C1 segment of cervical spinal cord (tissue), 14 donors: ENCODE measurements around the gene LRPAP1.

Experiments used
- DNase-seq, 14 donors: peaks; one replicate each; lab custom pipeline; 2025; lab: John Stamatoyannopoulos, UW

LRPAP1 gene

GRCh38 chr4:3501126-3501824, 30.9 kb downstream of the LRPAP1 start:
- no peak for DNase-seq

DNA sequence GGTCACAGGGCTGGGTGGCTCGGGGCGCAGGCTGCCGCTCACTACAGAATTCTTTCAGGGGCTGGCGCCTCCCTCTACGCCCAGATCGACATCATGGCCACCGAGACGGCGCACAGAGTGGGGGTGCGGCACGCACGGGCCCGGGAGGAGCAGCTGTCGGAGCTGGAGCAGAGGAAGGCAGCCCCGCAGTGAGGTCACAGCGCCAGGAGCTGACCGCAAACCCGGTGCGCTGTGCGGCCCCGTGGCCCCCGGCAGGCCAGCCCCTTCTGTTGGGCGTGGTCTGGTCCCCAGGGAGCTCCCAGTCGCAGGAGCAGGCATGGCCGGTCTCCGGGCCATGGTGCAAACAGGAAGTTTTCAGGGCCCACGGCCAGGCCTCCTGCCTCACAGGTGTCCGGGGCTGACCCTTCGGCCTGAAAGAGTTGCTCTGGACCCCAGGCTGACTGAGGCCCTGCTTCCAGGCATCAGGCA, 31.6 kb downstream of the LRPAP1 start:
- no peak for DNase-seq

- DNase-seq = no peak
Observed at GRCh38 chr4:3500111-3500510, 32.1 kb downstream of the LRPAP1 start.

- DNase-seq = no peak
Observed at GRCh38 chr4:3499710-3500109, 32.5 kb downstream of the LRPAP1 start.

DNA sequence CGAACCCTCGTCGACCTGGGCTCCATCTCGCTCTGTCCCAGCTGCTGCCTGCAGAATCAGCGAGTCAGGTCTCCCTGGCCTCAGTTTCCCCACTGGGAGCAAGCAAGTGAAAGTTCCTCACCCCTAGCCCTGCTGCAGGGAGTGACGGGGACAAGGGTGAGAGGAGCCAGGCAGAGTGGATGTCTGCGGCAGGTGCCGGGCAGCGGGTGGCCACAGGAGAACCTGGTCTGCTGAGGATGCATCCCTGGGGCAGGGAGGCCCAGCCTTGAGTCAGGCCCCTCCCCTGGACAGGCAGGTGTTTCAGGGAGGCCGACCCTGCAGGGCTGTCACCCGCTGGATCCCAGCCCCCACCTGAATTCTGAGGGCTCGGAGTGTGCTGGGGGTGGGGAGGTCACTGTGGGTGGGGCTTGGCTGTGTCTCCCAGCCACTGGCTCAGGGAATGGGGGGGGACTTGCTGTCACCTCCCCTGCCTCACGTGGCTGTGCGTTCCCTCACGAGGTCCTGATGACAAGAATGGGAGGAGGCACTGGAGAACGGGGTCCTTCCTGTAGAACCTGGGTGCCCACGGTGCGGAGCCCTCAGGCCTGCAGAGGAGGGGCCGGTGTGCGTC, 33.2 kb downstream of the LRPAP1 start:
- DNase-seq = no peak

DNA sequence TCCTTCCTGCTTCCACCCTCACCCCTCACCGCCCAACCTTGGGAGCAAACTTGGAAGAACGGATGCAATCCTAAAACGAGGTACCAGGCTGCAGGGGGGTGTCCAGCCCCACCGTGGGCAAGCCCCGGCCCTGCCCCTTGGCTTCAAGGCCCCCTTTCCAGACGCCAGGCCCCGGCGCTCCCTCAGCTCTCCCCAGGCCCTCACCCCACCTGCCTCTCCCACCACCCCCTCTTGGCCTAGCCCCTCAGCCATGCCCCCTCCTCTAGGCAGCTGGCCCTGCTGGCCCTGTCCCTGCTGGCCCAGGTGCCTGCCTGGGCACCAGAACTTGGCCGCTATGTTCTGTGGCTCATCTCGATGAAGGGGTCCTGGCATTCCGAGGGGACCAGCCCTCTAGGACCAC, 33.8 kb downstream of the LRPAP1 start:
- no peak for DNase-seq

DNA sequence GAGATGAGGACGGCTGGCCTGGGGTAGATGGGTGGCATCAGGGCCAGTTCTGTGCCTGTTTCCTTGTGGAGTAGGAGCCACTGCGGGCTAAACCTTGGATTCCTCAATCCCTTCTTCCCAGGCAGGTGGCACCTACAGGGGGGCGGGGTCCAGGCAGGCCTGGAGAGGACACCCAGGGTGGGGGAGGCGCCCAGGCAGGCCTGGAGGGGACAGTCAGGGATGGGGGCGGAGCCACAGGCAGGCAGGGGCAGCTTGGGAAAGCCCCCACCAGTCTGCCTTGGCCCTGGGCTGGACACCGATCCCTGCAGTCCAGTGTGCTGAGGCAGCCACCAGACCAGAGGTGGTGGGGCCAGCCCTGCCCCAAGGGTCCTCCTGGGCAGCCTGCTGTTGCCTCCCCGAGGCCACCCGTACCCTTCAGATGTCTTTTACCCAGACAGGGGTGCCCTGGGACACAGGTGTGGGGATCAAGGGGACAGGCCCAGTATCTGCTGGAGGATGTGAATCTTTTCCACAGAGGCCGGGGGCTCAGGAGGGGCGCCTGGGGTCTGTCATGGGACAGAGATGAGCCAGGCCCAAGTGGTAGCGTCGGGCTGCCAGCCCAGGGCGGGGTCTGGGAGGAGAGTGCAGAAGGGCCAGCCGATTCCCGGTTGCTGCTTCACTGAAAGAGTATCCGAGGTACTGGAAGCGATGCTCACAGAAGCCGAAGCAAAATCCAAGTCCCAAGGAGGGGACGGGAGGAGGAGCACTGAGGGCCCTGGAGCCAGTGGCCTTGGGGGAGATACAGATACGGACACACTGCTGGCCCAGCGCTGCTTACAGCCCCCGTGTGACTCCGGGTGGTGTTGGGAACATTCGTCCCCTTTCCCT, 34.5 kb downstream of the LRPAP1 start:
- peak in 2 of 14 donors; percentile 12 to 21 for DNase-seq

- no peak for DNase-seq
Observed at GRCh38 chr4:3497095-3497494, 35.1 kb downstream of the LRPAP1 start.

GRCh38 chr4:3496021-3496420, 36.2 kb downstream of the LRPAP1 start:
- DNase-seq = no peak

DNA sequence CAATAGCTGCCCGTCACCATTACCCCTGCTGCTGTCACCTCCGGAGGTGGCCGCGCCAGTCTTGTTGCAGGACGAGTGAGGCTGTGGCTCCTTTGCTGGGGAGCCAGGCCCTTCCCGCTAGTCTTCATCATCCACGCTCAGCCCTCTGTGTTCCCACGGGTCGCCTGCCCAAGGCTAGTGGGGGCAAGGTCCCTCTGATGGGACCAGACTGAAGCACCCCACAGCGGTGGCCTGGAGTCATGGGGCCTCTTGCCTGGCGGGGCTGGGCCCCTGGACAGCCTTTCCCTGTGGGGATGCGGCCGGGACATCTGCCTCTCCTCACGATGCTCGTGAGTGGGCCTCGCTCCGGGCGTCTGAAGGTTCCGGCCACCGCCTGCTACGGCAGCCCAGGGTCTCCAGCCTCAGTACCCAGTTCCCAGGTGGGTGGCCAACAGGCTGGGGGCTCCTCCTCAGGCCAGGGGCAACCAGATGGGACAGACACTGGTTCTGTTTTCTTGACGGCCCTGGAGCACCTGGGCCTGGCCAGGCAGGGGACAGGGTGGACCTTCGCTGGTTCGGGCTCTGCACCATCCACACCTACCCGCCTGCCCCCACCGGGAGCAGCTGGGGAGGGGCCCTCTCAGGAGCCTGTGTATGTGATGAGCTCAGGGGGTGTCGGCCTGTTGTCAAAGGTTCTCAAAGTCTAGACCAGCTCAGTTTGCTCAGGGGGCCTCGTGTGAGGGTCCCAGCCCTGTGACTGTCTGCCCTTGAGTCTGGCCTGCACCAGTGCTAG, 36.8 kb downstream of the LRPAP1 start:
- DNase-seq = no peak

GRCh38 chr4:3494462-3494871, 37.8 kb downstream of the LRPAP1 start:
- DNase-seq = no peak

- no peak for DNase-seq
Observed at GRCh38 chr4:3493720-3494461, 38.3 kb downstream of the LRPAP1 start.

GRCh38 chr4:3492741-3493719, 39.2 kb downstream of the LRPAP1 start:
- DNase-seq = peak in 1 of 14 donors; percentile 11

- no peak for DNase-seq
Observed at GRCh38 chr4:3491681-3492405, 40.4 kb downstream of the LRPAP1 start.

DNA sequence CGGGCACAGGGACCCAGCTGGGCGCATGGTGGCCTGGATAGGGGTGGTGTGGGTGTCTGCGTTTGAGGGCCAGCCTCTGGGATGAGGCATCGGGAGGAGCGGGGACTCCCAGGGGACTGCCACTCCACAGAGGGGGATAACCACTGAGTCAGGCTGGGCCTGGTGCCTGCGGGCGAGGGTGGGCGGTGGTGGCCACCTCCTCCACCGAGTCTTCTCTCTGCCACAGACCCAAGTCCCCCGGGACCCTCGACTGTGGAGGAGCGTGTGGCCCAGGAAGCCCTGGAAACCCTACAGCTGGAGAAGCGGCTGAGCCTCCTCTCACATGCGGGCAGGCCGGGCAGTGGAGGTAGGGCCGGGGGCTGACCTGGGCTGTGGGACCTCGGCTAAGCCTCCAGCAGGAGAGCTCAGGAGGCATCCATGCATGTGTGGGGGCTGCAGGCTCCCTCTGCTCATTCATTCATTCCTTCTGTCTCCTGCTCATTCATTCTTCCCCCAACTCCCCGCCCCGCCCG, 42.7 kb downstream of the LRPAP1 start:
- no peak for DNase-seq

- no peak for DNase-seq
Observed at GRCh38 chr4:3488820-3489219, 43.4 kb downstream of the LRPAP1 start.

- peak in 5 of 14 donors; percentile 19 to 52 (median 25) for DNase-seq
Observed at GRCh38 chr4:3487861-3488260, 44.4 kb downstream of the LRPAP1 start.
